ENCODE measurements around the gene RFX3.

The RFX3 gene

GRCh38 chr9:3475300-3476020, 50.3 kb downstream of the RFX3 start:
- peak; percentile 23 for DNase-seq

DNA sequence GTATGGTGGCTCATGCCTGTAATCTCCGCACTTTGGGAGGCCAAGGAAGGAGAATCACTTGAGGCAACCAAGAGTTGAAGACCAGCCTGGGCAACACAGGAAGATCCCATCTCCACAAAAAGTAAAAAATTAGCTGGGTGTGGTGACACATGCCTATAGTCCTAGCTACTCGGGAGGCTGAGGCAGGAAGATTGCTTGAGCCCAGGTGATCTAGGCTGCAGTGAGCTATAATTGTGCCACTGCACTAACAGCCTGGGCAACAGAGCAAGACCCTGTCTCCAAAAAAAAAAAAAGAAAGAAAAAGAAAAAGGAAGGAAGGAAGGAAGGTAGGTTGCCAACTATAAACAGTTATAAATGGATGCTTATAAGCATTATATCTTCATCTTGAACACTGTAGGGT, 51.0 kb downstream of the RFX3 start:
- DNase-seq: no peak

DNA sequence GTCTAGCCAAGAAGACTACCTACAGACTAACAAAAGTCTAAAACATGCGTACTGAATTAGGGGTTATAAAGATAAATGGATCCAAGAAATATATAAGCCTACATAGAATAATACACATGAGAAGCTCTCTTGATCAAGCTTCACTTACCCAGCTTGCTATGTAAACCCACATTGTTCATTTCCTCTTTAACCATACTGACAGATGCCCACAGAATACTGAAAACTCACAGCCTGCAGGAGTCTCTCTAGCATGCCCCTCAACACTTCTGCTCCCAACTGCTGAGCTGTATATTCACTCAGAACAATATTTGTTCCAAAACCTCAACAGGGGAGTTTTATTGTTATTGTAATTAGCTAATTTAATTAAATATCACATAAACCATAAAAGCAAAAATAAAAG, 52.4 kb downstream of the RFX3 start:
- DNase-seq: peak; percentile 24

DNA sequence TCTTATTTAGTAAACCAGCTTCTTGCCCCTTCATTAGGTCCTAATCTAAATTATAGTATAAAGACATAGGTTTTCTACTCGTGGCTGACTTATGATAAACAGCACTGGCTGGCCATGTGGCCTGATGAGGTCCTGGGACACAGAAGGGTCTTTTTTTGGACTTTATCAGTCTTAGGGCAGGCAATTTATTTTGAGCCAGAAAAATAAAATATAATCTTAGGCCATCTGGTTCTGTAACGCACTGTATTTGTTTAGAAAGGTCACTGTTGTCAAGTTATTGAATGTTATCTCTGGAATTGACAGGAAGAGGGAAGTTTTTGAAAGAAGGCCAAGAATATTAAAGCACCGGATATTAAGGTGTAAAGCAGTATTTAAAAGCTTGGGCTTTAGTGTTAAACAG, 53.9 kb downstream of the RFX3 start:
- no peak for DNase-seq

DNA sequence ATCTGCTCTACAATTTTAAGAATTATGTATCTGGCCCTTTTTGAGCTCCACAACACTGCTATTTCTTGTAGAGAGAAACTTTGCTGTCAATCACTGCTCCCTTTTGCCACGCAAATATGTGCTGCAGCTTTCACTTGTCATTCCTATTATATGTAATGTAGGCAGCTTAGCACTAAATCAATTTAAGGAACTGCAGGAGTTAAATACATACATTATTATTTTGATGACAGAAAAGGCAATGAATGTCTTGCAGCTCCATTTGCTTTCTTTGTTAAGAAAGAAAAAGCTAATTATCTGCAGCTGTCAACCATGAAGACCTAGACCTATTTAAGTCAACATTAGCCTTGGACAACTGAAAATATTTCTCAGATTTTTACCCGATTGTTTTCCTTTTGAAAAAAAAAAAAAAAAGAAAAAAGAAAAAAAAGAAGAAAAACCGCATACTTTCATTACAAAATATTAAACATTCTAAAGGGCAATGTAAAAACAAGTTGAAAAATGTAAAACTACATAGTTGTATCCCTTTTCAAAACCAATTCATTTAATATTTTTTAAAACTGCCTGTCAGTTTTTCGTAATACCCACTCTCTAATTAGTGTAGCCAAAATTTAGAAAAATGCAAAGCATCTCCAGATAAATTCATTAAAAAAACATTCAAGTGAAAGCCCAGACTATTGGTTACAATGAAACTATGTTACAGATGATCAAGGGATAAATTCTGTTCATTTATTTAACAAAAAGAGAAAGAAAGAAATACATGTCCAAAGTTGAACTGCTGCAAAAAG, 57.2 kb downstream of the RFX3 start:
- no peak for DNase-seq

- DNase-seq: peak; percentile 75
These were observed 58.1 kb downstream of the RFX3 start for GRCh38 chr9:3467593-3468219.

DNA sequence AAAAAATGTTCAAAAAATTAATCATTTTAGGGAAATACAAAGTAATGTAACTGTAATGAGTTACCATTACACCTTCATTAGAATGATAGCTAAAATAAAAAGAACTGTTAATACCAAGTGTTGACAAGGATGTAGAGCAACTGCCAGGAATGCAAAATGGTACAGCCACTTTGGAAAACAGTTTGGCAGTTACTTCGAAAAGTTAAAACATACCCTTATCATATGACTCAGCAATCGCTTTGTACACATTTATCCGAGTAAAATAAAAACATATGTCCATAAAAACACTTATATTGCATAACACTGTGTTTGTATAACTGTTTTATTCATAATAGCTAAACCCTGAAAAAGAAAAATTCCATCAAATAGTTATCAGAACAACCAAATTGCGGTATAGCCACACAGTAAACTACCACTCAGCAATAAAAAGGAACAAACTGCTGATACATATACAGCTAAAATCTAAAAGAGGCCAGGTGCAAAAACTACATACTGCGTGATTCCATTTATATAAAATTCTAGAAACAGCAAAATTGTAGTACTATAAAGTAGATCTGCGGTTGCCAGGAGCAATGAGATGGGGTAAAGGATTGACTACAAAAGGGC, 61.7 kb downstream of the RFX3 start:
- no peak for DNase-seq

DNA sequence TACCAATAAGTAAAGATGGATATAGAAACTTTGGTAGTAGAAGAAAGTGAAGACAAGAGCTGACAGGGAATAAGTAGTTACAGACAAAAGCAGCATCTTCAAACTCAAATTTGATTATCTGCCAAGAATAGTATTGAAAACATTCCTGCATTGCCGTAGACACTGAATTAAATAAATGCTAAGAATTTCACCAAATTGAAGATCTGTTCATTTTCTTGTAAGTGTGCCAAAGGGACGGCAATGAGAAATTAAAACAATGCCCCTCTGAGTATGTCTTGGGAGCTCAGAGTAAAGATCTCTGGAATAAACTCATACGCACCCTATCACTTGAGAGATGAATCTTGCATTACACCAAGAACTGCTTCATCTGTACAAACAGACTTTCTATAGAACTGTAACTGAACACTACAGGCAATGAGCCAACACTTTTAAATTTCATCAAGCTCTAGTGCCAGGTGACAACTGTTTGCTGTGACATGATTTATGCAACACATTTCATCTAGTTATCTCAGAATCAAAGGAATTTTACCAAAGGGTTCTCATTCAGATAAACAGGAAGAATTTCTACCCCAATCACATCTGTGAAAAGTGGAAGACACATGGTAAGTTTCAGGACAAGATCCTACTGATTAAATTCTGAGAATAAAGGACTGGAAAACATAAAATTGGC, 66.9 kb downstream of the RFX3 start:
- no peak for DNase-seq

GRCh38 chr9:3457175-3457574, 68.6 kb downstream of the RFX3 start:
- DNase-seq: no peak

- DNase-seq: no peak
These were observed 70.1 kb downstream of the RFX3 start for GRCh38 chr9:3455717-3456116.

DNA sequence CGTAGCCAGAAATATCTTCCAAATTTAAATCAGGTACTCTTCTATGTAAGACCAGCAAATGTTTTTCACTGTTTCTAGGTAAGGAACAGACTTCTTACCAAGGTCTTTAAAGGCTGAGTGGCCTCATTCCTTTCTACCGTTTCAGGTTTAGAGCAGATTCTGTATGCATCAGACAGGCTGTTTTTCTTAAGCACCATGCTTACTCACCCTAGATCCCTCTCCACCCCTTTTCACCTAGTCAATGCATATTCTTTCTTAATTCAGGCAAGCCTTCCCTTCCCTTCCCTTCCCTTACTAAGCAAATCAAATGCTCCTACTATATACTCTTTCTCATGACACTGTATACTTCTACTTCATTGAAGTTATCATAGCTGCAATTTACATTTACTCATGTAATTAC, 70.7 kb downstream of the RFX3 start:
- no peak for DNase-seq

GRCh38 chr9:3451956-3452355, 73.8 kb downstream of the RFX3 start:
- DNase-seq: no peak

- DNase-seq: no peak
These were observed 78.0 kb downstream of the RFX3 start for GRCh38 chr9:3447788-3448187.

DNA sequence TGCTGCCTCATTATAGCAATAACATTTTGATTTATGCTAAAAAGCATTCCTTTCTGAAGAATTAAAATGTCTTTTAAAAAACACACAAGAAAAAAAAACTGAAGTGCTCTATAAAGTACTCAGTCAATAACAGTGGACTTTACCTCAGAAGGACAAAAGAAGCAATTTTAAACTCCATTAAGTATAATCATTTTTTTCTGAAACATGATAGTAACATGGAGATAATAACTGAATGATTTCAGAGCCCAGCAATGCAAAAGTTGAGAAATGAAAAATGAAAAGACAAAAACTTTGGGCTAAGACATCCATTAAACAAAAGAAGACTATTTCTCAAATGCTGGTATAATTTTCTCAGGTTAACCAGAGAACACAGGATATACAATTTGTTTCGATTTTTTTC, 78.7 kb downstream of the RFX3 start:
- DNase-seq: no peak

- DNase-seq: no peak
These were observed 79.5 kb downstream of the RFX3 start for GRCh38 chr9:3446313-3446712.

DNA sequence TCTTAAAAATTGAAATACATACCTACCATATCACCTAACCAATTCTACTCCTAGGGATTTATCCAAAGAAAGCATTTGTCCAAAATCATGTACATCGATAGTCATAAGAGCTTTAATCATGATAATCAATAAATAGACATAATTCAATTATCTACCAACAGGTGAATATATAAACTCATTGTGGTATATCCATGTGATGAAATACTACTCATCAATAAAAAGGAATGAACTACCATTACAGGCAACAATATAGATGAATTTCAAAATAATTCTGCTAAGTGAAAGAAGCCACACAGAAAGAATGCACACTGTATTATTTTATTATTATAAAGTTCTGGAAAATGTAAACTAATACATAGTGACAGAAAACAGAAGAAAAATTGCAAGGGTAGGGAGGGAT, 81.8 kb downstream of the RFX3 start:
- no peak for DNase-seq

DNA sequence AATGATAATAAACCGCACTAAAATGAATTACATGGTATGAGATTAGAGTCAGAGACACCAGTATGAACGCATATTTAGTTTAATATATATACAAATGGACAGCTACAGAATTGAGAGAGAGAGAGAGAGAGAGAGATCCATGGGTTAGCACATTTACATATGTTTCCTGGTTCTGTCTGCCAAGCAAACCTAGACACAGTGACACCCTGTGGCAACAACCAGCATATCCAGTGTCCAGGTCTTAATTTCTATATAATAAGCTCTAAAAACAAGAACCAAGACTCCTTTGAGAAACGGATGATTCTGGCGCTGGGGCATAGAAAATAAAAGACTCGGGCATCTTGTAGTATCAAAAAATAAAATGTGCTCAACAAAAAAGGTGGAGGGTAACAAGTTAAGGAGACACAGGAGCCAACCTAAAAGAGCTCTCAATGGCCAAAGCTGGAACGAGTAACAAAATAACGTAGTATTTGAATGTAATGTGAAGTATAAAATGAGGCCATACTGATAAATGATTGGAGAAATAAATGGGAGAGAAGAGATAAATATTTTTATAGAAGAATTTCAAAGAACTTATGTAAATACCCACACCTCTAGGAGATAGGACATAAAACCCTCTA, 84.5 kb downstream of the RFX3 start:
- peak; percentile 72 for DNase-seq

DNA sequence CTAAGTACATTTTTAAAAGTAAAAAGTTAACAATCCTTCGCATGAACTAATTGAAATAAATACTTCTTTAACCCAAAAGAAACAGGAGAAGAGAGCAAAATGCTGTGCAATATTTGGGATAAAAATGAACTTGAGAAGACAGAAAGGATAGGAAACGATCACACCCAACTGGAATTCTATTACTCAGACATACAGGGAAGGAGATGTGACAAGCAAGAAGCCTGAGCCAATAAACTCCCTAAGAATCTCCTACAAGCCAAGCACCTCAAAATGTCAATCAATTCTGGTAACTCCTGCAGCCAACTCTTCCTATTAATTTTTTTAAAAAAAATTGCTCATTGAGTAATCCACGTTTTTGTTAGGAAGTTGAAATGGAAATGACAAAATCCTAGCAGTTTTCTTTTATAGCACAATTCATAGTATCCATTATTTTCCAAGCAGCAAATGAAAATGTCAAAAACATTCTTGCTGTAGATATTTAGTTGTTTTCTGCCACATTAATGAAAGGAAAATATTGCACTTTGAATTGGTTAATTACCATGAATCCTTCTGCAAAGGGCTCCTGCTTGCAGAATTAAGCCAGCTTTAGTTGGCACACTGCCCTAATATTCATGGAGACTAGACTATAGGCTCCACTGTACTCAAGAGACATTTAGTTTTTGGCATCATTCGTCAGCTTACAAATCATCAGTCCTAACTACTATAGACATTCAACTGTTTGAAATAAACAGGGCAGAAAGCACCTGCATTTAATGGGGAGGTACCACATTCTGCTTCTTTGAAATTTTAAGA, 89.0 kb downstream of the RFX3 start:
- no peak for DNase-seq

DNA sequence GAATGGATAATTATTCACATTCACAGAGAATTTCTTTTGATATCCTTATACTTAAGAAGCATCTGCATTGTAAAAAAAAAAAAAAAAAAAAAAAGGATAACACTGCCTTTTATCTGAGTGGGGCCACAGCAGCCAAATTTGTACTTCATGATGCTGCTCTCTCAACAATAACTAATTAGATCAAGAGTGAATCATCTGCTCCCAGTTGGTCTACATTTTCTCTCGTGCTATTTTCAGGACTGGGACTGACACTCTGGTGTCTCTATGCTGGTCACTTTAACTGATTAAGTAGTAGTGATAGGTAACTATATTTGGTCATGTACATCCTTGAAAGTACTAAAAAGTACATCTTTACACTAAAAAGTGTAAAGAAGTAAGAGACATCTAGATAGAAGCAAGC, 90.1 kb downstream of the RFX3 start:
- no peak for DNase-seq

DNA sequence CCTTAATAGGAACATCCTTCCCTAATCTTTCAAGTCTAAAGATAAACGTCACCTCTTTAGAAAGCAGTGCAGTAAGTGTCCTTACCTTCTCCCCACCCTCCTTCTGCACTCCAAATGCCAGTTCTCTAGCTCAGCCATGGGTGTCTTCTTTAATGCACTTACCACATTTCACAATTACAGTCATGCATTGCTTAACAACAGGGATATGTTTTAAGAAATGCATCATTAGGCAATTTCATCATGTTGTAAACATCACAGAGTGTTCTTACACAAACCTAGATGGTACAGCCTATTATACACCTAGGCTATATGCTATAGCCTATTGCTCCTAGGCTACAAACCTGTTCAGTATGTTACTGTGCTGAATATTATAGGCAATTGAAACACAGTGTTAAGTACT, 91.2 kb downstream of the RFX3 start:
- DNase-seq: peak; percentile 88

DNA sequence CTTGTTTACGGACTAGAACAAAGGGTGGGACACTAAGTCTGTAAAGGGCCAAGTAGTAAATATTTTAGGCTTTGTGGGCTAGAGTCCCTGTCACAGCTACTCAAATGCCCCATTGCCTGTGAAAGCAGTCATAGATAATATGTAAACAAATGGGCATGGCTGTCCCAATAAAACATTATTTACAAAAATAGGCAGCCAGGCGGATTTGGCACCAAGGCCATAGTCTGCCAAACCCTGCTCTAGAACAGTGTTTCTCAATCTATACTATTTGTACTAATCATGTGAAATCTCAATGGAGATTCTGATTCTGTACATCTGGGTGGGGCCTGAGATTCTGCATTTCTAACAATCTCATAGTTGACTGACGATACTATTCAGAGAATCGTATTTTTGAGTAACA, 92.0 kb downstream of the RFX3 start:
- no peak for DNase-seq

- DNase-seq: peak; percentile 26
These were observed 92.7 kb downstream of the RFX3 start for GRCh38 chr9:3433066-3433465.
